Testis (tissue), 2 donors: ENCODE measurements around the gene KLK14.

Experiments
- CTCF ChIP-seq, 3 experiments: fragments of 450-650 bp in 2 of 3; fragments of 200-600 bp in 1 of 3; sonication (generic) in 1 of 3; IDR thresholded peaks; one replicate each; pipeline ENCODE4 v1.5.1; 2016 to 2019; ENCODE audit warnings: antibody characterized with exemption in 3 of 3, mild to moderate bottlenecking in 2 of 3, moderate library complexity in 1 of 3
- POLR2A ChIP-seq: fragments of 450-650 bp; IDR thresholded peaks from one replicate; pipeline ENCODE4 v1.6.1; 2017; ENCODE audit warnings: antibody characterized with exemption, mild to moderate bottlenecking, moderate library complexity

DNA sequence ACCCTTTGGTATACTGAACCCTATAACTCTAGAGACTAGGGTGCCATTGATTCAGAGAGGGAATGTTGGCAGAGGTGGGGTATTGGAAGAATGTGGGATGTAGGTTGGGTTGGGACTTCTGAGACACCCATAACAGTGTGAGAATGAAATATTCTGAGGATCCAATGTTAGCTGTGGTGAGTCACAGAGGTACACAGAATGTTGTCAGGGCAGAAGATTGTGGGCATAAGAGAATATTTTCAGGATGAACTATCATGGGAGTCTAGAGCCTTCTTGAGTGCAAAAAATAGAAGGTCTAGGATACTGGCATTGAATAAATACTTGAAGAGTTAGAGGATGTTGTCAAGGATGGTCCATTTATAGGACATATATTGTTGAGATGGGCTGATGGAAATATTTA is 26.8 kb downstream of the KLK14 start:
- TF ChIP-seq CTCF (IDR thresholded peaks at IDR 0.05) (no peak), POLR2A (no peak)
